Measurements from ENCODE around the gene TTL.
"Not testable (repeated sequence)": the region's sequence is repeated elsewhere in the genome, so short reads cannot be mapped to it uniquely, and the experiment has no call there.

The TTL gene

DNA sequence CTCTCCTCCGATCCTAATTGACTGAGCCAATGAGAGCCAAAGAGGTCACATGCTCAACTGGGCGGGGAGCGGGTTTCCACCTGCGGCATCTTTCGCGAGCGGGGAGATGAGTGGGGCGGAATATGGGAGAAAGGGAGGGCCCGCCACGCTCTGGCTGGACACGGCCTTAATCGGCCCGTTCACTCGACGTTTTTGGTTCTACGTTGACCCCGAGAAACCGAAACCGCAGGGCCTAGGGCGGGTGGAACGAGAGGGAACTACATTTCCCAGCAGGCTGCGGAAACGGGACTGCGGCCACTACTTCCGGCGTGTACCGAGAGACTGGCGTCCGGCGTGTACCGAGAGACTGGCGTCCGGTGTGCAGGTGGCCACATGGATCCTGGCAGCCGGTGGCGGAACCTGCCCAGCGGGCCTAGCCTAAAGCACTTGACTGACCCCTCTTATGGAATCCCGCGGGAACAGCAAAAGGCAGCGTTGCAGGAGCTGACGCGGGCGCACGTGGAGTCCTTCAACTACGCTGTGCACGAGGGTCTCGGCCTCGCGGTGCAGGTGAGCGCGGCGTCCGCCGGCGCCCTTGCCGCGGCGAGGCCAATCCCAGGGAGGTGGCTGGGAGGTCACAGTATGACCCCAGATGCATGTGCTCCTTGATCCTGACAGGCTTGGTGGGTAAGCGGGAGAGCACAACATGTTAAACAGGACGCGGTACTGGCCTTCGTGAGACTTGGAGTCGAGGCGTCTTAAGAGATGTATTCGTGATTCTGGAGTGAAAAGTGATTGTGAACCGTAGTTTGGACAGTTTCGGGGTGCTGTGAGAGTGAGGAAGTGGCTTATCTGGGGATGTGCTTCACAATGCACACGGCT is 60.4 kb downstream of the TTL start, which contains the start of gene POLR1B:
TSS of gene POLR1B (plus strand) at position 343 of the 861 bp plus-strand sequence. CDS start at position 373, 30 bp downstream.
- peak within 1 kb of the TSS; percentile 88 for H3K27ac ChIP-seq
- peak; percentile 85 for DNase-seq
- H3K36me3 ChIP-seq = peaks cover 17% of the 10 kb centered on the region
- H3K27me3 ChIP-seq (ENCODE audit: insufficient read depth, low read depth, severe bottlenecking) = no peaks in the 10 kb centered on the region
- no peaks in the 10 kb centered on the region for H3K9me3 ChIP-seq (ENCODE audit: severe bottlenecking)
- peak within 1 kb of the TSS; percentile 94 for H3K4me3 ChIP-seq (ENCODE audit: low read depth, low read length)
- TF ChIP-seq, protein P1, sequence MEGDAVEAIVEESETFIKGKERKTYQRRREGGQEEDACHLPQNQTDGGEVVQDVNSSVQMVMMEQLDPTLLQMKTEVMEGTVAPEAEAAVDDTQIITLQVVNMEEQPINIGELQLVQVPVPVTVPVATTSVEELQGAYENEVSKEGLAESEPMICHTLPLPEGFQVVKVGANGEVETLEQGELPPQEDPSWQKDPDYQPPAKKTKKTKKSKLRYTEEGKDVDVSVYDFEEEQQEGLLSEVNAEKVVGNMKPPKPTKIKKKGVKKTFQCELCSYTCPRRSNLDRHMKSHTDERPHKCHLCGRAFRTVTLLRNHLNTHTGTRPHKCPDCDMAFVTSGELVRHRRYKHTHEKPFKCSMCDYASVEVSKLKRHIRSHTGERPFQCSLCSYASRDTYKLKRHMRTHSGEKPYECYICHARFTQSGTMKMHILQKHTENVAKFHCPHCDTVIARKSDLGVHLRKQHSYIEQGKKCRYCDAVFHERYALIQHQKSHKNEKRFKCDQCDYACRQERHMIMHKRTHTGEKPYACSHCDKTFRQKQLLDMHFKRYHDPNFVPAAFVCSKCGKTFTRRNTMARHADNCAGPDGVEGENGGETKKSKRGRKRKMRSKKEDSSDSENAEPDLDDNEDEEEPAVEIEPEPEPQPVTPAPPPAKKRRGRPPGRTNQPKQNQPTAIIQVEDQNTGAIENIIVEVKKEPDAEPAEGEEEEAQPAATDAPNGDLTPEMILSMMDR (IDR thresholded peaks at IDR 0.05; ENCODE audit: low read depth, low read length) = no peak

DNA sequence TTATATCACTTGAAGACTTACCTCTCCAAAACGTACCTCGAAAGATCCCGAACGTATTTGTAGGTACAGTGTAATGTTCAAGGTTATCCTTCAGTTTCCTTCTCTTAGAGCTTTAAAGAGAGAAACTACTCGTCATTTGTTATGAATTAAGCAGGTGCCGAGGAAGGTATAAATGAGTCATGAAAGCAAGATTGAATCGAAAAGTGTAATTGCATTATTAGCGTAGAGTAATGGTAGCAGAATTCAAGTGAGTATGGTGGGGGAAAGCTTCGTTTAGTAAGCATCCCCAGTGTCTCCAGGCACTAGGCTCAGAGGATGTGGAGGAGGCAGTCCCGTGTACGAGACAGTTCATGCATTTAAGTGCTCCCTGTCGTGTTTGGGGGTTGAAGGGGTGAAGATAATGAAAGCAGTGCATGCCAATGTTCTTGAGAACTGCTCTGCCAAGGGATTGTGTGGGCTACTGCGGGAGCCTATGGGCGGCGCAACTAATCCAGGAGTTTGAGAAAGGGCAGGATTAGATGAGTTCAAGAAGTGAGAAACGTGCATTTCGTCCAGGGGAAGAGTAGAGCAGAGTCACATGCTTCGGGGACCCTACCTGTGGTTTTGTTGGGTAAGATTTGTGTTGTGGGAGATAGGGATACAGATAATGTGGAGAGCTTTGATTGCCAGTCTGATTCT is 61.2 kb downstream of the TTL start:
- H3K27ac ChIP-seq = peak overlapping the region; percentile 88
- TF ChIP-seq, protein P1 (IDR thresholded peaks at IDR 0.05; ENCODE audit: low read depth, low read length) = no peak
- DNase-seq = peak; percentile 23
- no peaks in the 10 kb centered on the region for H3K9me3 ChIP-seq (ENCODE audit: severe bottlenecking)
- H3K4me3 ChIP-seq (ENCODE audit: low read depth, low read length) = peak overlapping the region; percentile 94
- peaks cover 25% of the 10 kb centered on the region for H3K36me3 ChIP-seq
- no peaks in the 10 kb centered on the region for H3K27me3 ChIP-seq (ENCODE audit: insufficient read depth, low read depth, severe bottlenecking)

DNA sequence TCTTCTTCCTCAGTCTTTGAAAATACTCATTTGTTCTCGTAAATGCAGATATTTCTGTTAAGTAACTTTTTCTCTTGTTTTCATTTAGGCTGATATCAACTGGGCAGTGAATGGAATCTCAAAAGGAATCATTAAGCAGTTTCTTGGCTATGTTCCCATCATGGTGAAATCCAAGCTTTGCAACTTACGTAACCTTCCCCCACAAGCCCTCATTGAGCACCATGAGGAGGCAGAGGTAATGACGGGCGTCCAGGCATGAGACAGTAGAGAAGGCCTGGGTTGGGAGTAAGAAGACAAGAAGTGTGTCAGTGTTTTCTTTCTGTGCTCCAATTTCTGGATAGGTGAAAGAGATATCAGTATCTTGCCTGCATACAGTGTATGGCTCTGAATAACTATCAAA is 65.4 kb downstream of the TTL start:
- Histone ChIP-seq H3K9me3 (ENCODE audit: severe bottlenecking) (no peaks in the 10 kb centered on the region), H3K27me3 (ENCODE audit: insufficient read depth, low read depth, severe bottlenecking) (no peaks in the 10 kb centered on the region), H3K4me3 (ENCODE audit: low read depth, low read length) (no peak overlapping the region), H3K36me3 (peaks cover 55% of the 10 kb centered on the region), H3K27ac (no peak overlapping the region)
- TF ChIP-seq, protein P1 (IDR thresholded peaks at IDR 0.05; ENCODE audit: low read depth, low read length) = no peak
- DNase-seq = no peak

DNA sequence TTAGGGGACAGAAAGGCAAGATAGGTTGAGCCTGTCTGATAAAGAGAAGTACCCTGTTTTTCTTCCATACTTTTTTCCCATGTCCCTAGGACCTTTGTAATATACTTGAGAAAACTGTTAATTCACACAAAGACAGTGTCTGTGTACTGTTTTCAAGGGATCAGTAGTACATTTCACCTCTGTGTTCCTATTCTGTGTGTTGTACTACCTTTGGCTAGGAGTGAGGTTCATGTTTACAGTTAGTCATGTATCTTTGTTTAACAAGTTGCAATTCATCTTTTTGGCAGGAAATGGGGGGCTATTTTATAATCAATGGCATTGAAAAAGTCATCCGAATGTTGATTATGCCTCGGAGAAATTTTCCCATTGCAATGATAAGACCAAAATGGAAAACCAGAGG is 67.0 kb downstream of the TTL start:
- DNase-seq = no peak
- Histone ChIP-seq H3K9me3 (ENCODE audit: severe bottlenecking) (no peaks in the 10 kb centered on the region), H3K27me3 (ENCODE audit: insufficient read depth, low read depth, severe bottlenecking) (no peaks in the 10 kb centered on the region), H3K36me3 (peaks cover 68% of the 10 kb centered on the region), H3K27ac (no peak overlapping the region), H3K4me3 (ENCODE audit: low read depth, low read length) (no peak overlapping the region)
- TF ChIP-seq, protein P1 (IDR thresholded peaks at IDR 0.05; ENCODE audit: low read depth, low read length) = no peak

DNA sequence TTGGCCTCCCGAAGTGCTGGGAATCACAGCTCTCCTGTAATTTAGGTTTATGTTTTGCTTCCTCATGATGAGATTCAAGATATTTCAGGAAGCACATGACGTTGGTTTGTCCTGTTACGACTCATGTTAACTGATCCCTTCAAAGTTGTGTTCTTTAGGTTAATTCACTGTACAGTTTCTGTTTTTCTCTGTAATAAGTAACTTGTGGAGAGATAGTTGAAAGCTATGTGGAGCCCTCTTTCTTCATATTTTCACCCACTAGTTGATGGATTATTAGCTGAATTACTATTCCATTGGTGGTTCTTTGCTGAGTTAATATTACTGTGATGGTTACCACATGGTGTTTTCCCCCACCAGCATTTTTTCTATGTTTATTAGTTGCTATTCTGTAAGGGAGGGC is 84.1 kb downstream of the TTL start:
- no peak for DNase-seq
- Histone ChIP-seq H3K4me3 (ENCODE audit: low read depth, low read length) (no peak overlapping the region), H3K9me3 (ENCODE audit: severe bottlenecking) (no peaks in the 10 kb centered on the region), H3K36me3 (peaks cover 69% of the 10 kb centered on the region), H3K27ac (no peak overlapping the region), H3K27me3 (ENCODE audit: insufficient read depth, low read depth, severe bottlenecking) (no peaks in the 10 kb centered on the region)
- TF ChIP-seq, protein P1 (IDR thresholded peaks at IDR 0.05; ENCODE audit: low read depth, low read length) = no peak

DNA sequence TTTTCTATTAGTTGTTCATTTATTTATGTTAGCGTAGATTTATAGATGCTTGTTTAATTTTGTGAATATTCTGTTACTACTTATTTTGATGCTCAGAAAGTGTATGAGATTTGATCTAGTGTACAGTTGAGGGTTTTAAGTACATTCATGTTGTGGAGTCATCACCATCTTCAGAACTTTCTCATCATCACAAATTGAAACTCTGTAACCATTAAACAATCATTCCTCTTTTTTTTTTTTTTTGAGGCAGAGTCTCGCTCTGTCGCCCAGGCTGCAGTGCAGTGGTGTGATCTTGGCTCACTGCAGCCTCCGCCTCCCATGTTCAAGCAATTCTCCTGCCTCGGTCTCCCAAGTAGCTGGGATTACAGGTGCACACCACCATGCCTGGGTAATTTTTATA is 84.6 kb downstream of the TTL start:
- H3K27ac ChIP-seq; DNase-seq; H3K27me3 ChIP-seq (ENCODE audit: insufficient read depth, low read depth, severe bottlenecking); H3K9me3 ChIP-seq (ENCODE audit: severe bottlenecking); H3K4me3 ChIP-seq (ENCODE audit: low read depth, low read length): not testable (repeated sequence)
- H3K36me3 ChIP-seq = peaks cover 69% of the 10 kb centered on the region

All from WERI-Rb-1 (cell line).